OCI-LY1 (cell line): ENCODE results near the gene PPHLN1.

Source experiments
- H2AFZ ChIP-seq: fragments of 200-600 bp; sonication (generic), shearing (Covaris generic); 2 replicates; pipeline ENCODE4 v1.6.0; 2014; ENCODE audit warnings: antibody characterized with exemption, mild to moderate bottlenecking, low read length
- H3F3A ChIP-seq: fragments of 200-600 bp; sonication (generic), shearing (Covaris generic); 2 replicates; pipeline ENCODE4 v1.6.0; 2014; ENCODE audit warnings: mild to moderate bottlenecking, antibody characterized with exemption, low read length, moderate library complexity; ENCODE audit not compliant: insufficient read depth
- H3K27ac ChIP-seq: fragments of 200-600 bp; sonication (generic); 2 replicates; pipeline ENCODE4 v1.5.1; 2014; ENCODE audit warnings: low read length, mixed run types, mild to moderate bottlenecking, low read depth; ENCODE audit not compliant: poor library complexity, severe bottlenecking
- H3K27me3 ChIP-seq: fragments of 200-600 bp; sonication (generic); 2 replicates; pipeline ENCODE4 v1.6.0; 2014; ENCODE audit warnings: antibody characterized with exemption, mild to moderate bottlenecking, low read length, moderate library complexity; ENCODE audit not compliant: insufficient read depth
- H3K36me3 ChIP-seq: fragments of 200-600 bp; sonication (generic); 2 replicates; pipeline ENCODE4 v1.6.1; 2014; ENCODE audit warnings: mild to moderate bottlenecking, antibody characterized with exemption, low read length, moderate library complexity, mixed read lengths; ENCODE audit not compliant: insufficient read depth
- H3K4me1 ChIP-seq: fragments of 200-600 bp; sonication (generic); 2 replicates; pipeline ENCODE4 v1.5.1; 2014; ENCODE audit warnings: mild to moderate bottlenecking, low read length, moderate library complexity; ENCODE audit not compliant: insufficient read depth, severe bottlenecking
- H3K4me2 ChIP-seq: fragments of 200-600 bp; sonication (generic), shearing (Covaris generic); 2 replicates; pipeline ENCODE4 v1.6.1; 2014; ENCODE audit warnings: low read length
- H3K4me3 ChIP-seq: fragments of 200-600 bp; sonication (generic); 2 replicates; pipeline ENCODE4 v1.5.1; 2014; ENCODE audit warnings: low read length, low read depth, mild to moderate bottlenecking, mixed read lengths; ENCODE audit not compliant: poor library complexity, severe bottlenecking
- H3K79me2 ChIP-seq: fragments of 200-600 bp; shearing (Covaris generic); 2 replicates; pipeline ENCODE4 v1.6.1; 2016; ENCODE audit warnings: mixed run types, low read length, mixed read lengths; ENCODE audit not compliant: insufficient read depth
- H3K9ac ChIP-seq: fragments of 200-600 bp; sonication (generic), shearing (Covaris generic); 2 replicates; pipeline ENCODE4 v1.6.1; 2014; ENCODE audit warnings: mild to moderate bottlenecking, low read length, mixed read lengths
- H3K9me2 ChIP-seq: fragments of 200-600 bp; sonication (generic), shearing (Covaris generic); 2 replicates; pipeline ENCODE4 v1.6.1; 2014; ENCODE audit warnings: low read depth, mild to moderate bottlenecking, low read length, mixed read lengths
- H3K9me3 ChIP-seq: fragments of 200-600 bp; shearing (Covaris generic); 2 replicates; pipeline ENCODE4 v1.6.1; 2014; ENCODE audit warnings: low read length, mixed read lengths
- H4K20me1 ChIP-seq: fragments of 200-600 bp; sonication (generic), shearing (Covaris generic); 2 replicates; pipeline ENCODE4 v1.6.0; 2016; ENCODE audit warnings: mild to moderate bottlenecking, low read length; ENCODE audit not compliant: insufficient read depth
- EZH2 ChIP-seq: fragments of 200-600 bp; sonication (generic), shearing (Covaris generic); IDR thresholded peaks from 2 replicates; pipeline ENCODE4 v1.8.0; 2017; ENCODE audit warnings: borderline replicate concordance, mixed run types, mild to moderate bottlenecking, antibody characterized with exemption, low read length, moderate library complexity, mixed read lengths
- TF ChIP-seq, protein P1 (sequence below): fragments of 200-600 bp; sonication (generic), shearing (Covaris generic); IDR thresholded peaks from 2 replicates; pipeline ENCODE4 v1.5.1; 2017; ENCODE audit warnings: mild to moderate bottlenecking, antibody characterized with exemption, low read length, moderate library complexity, mixed read lengths

PPHLN1 gene

GRCh38 chr12:42380733-42381132 is 54.8 kb downstream of the PPHLN1 start:
- Histone ChIP-seq H3K79me2 (no peaks in the 10 kb centered on the region), H3K36me3 (peaks cover 40% of the 10 kb centered on the region), H3K27ac (no peak overlapping the region)

GRCh38 chr12:42382013-42382696 is 56.2 kb downstream of the PPHLN1 start:
- no peak overlapping the region for H3K27ac ChIP-seq
- no peaks in the 10 kb centered on the region for H3K9me2 ChIP-seq
- no peak overlapping the region for H3K4me2 ChIP-seq

More at GRCh38 chr12:42380733-42381132, 54.8 kb downstream of the PPHLN1 start:
- H3K4me2 ChIP-seq: no peak overlapping the region
- no peak overlapping the region for H2AFZ ChIP-seq
- no peaks in the 10 kb centered on the region for H4K20me1 ChIP-seq
- no peaks in the 10 kb centered on the region for H3K9me2 ChIP-seq
- no peaks in the 10 kb centered on the region for H3K27me3 ChIP-seq
- no peaks in the 10 kb centered on the region for H3F3A ChIP-seq
- H3K4me3 ChIP-seq: no peak overlapping the region
- TF ChIP-seq, protein P1, sequence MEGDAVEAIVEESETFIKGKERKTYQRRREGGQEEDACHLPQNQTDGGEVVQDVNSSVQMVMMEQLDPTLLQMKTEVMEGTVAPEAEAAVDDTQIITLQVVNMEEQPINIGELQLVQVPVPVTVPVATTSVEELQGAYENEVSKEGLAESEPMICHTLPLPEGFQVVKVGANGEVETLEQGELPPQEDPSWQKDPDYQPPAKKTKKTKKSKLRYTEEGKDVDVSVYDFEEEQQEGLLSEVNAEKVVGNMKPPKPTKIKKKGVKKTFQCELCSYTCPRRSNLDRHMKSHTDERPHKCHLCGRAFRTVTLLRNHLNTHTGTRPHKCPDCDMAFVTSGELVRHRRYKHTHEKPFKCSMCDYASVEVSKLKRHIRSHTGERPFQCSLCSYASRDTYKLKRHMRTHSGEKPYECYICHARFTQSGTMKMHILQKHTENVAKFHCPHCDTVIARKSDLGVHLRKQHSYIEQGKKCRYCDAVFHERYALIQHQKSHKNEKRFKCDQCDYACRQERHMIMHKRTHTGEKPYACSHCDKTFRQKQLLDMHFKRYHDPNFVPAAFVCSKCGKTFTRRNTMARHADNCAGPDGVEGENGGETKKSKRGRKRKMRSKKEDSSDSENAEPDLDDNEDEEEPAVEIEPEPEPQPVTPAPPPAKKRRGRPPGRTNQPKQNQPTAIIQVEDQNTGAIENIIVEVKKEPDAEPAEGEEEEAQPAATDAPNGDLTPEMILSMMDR: no peak
- TF ChIP-seq EZH2: no peak
- H3K4me1 ChIP-seq: peaks cover 9% of the 10 kb centered on the region
- H3K9me3 ChIP-seq: no peaks in the 10 kb centered on the region
- H3K9ac ChIP-seq: no peak overlapping the region

GRCh38 chr12:42385326-42385841 is 59.4 kb downstream of the PPHLN1 start:
- H3K36me3 ChIP-seq: peaks cover 53% of the 10 kb centered on the region
- H3K79me2 ChIP-seq: no peaks in the 10 kb centered on the region
- no peaks in the 10 kb centered on the region for H3F3A ChIP-seq
- no peaks in the 10 kb centered on the region for H4K20me1 ChIP-seq
- no peak overlapping the region for H2AFZ ChIP-seq
- H3K9me2 ChIP-seq: no peaks in the 10 kb centered on the region
- H3K9ac ChIP-seq: no peak overlapping the region
- no peak overlapping the region for H3K4me3 ChIP-seq
- H3K27ac ChIP-seq: no peak overlapping the region
- peaks cover 9% of the 10 kb centered on the region for H3K4me1 ChIP-seq
- H3K4me2 ChIP-seq: no peak overlapping the region
- no peaks in the 10 kb centered on the region for H3K9me3 ChIP-seq
- H3K27me3 ChIP-seq: no peaks in the 10 kb centered on the region
- TF ChIP-seq, protein P1: no peak
- no peak for TF ChIP-seq EZH2

More at GRCh38 chr12:42382013-42382696, 56.2 kb downstream of the PPHLN1 start:
- no peak for TF ChIP-seq EZH2
- TF ChIP-seq, protein P1: no peak
- Histone ChIP-seq H3K4me1 (peaks cover 9% of the 10 kb centered on the region), H4K20me1 (no peaks in the 10 kb centered on the region), H3K9me3 (no peaks in the 10 kb centered on the region), H3K4me3 (no peak overlapping the region), H2AFZ (no peak overlapping the region), H3K27me3 (no peaks in the 10 kb centered on the region), H3F3A (no peaks in the 10 kb centered on the region), H3K79me2 (no peaks in the 10 kb centered on the region), H3K9ac (no peak overlapping the region), H3K36me3 (peaks cover 34% of the 10 kb centered on the region)
